Islet of Langerhans (tissue), 1 donor: ENCODE measurements around the gene FBLN7.
A peak's percentile ranks its signal among the peaks of the same experiment; 100 is the strongest.
"Not testable (repeated sequence)": the region's sequence is repeated elsewhere in the genome, so short reads cannot be mapped to it uniquely, and the experiment has no call there.

Experiments
- FAIRE-seq: peaks from one replicate; lab custom pipeline; 2011; peaks lifted over from hg19 to GRCh38; lab: Jason Lieb, UNC

The FBLN7 gene, protein sequence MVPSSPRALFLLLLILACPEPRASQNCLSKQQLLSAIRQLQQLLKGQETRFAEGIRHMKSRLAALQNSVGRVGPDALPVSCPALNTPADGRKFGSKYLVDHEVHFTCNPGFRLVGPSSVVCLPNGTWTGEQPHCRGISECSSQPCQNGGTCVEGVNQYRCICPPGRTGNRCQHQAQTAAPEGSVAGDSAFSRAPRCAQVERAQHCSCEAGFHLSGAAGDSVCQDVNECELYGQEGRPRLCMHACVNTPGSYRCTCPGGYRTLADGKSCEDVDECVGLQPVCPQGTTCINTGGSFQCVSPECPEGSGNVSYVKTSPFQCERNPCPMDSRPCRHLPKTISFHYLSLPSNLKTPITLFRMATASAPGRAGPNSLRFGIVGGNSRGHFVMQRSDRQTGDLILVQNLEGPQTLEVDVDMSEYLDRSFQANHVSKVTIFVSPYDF

DNA sequence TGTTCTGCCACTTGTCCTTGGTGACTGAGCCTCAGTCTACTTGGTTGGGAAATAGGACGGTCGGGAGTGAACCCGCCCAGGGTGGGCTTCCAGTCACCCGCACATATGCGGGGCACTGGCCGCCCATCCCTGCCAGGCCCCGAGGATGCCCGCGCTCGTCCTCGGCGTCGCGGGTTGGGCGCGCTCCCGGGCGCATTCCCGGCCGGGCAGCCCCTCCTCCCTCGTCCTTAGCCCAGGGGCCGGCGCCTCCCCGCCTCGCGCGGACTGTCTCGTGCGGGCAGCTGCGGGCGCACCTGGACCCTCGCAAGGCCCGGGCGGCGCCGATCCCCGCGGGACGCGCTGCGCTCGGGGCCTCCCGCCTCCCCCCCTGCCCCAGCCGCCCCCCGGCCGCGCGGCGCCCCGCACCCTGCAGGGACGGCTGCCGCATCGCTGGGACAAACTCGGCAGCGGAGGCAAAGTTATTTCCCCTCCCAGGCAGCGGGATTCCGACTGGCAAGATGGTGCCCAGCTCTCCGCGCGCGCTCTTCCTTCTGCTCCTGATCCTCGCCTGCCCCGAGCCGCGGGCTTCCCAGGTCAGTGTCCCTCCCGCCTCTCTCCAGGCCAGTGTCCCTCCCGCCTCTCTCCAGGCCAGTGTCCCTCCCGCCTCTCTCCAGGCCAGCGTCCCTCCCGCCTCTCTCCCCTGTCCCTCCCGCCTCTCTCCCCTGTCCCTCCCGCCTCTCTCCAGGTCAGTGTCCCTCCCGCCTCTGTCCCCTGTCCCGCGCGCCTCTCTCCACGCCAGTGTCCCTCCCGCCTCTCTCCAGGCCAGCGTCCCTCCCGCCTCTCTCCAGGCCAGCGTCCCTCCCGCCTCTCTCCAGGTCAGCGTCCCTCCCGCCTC, at the start of gene FBLN7:
FBLN7 (plus strand) TSS at position 227 of the 874 bp plus-strand sequence; CDS start at position 498, 271 bp downstream.
- FAIRE-seq = no peak

DNA sequence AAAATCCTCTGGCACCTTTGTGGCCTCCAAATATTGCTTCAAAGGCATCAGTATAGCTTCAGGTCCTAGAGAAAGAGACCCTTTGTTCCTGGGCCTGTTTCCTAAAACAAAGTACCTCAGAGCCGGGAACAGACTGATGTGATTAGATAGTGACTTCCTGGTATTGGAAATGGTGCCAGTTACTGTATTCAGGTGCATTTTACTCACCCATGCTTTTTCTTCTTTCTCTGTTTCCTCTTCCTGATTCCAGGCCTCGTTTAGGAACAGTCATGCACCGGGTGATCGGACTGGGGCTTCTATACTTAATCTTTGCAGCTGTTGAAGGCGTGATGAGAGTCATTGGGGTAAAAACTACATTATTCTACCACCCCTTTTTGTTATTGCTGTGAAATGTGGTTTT, 48.8 kb upstream of the FBLN7 start:
- no peak for FAIRE-seq

DNA sequence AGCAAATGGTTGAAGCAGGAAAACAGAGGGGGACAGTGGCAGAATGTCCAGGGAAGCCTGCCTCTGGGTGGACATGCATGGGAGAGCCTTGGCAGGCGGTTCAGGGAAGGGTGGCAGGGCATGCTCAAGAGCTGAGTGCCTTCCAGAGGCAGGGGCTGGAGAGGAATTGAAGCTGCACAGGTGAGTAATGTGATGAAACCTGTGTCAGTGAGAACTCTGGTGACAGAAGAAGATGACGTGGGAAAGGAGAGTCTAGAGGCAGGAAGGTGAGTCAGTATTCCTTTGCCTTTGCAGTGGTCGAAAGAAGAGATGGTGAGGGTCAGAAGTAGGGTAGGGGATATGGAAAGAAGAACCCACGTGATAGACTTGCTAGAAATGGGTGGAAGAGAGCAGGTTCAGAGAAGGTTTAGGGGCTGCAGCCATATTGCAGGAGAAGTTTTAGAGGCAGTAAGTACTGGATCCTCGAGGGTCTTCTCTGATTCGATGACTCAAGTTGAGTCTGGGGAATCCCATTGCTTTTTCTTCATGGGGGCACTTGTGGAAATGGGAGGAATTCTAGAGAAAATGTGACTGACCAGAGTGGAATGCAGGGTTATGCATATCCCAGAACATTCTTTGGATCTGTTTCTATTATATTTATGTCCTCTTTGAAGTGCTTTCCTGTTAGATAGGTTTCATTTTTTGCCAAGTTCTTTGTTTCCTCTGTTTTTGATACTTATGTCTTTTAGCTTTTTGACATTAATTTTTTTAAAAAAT, 45.7 kb upstream of the FBLN7 start:
- FAIRE-seq = no peak

DNA sequence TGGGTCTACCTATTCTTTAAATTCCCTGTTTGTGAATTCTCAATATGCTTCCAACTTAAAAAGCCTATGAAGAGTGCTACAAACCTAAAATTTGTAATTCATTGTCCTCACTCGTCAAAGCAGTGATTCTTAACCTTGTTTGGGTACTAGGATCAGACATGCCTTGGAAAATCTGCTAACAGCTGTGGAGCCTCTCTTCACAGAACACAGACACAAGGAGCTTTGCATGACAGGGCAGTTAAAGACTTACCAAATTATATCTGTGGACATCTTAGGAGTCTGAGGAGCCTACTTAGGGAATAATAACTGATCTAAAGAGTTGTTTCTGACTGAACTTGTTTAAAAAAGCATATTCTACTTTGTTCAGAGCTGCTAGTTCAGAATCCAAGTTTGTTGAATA, 45.0 kb upstream of the FBLN7 start:
- no peak for FAIRE-seq

DNA sequence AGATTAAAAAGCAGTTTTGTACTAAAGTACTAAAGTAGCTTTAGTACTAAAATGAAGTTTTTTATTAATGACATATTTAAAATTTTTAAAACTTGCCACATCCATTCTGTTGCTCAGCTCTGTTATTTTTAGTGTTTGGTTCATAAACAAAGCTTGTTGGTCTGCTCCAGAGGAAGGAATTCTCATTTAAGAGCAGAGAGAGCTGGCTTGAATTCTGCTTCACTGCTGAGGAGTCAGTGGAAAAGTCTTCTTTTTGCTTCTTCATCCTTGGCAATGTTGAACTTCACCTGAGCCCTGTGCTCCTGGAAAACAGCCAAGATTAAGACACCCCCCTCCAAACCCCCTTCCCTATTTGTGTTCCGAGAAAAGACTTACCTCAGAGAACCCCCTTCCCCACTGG, 42.5 kb upstream of the FBLN7 start:
- no peak for FAIRE-seq

DNA sequence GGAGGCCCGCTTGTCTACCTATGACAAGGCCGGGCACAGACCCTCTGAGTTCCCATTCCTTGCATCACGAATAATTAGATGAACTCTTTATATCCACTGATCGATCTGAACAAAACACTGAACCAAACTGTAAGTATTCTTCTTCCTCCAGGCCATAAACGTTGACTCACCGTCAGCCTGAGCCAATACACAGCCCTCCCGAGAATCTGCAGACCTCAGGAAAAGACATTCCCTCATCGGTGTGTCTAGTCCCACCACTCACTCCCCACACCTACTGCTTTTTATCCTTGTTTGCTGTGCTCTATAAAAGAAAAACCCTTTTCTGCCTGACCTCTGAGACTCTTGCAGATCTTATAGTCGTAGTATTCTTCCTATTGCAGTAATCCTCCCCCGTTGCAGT, 42.1 kb upstream of the FBLN7 start:
- FAIRE-seq = no peak

DNA sequence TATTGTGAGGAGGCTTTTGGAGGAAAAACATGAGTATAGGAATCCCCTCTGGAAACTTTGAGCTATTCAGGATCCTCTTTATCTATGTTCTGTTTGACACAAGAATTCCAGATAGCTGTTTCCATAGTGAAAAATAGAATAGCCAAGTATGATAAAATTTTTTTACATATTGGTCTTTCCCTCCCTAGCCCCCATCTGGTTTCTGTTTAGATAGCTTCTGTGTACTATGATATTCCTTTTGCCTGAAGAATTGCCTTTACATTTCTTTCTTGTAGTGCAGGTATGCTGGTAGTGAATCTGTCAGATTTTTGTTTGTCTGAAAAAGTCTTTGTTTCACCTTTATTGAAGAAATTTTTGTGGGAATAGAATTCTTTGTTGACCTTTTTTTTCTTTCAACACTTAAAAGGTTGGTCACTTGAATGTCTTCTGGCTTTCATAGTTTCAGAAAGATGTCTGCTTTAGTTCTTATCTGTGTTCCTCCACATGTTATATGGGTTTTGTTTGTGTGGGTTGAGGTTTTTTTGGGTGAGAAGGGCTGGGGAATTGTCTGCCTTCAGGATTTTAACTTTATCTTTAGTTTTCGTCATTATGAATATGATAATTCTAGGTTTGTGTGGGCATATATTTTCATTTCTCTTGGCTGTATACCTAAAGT, 29.9 kb upstream of the FBLN7 start:
- no peak for FAIRE-seq

DNA sequence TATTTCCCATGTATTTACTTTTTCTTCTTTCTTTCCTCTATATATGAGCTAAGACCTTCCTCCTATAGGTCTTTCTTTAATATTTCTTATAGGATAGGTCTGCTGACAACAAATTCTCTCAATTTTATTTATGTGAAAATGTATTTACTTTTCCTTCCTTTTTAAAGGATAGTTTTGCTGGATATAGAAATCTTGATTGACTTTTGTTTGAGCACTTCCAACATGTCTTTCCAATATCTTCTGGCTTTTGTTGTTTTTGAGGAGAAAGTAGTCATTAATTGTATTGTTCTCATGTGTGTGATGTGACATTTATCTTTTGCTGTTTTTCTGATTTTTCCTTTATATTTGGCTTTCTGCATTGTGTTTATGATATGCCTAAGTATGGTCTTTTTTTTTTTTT, 28.9 kb upstream of the FBLN7 start:
- peak; percentile 62 for FAIRE-seq

DNA sequence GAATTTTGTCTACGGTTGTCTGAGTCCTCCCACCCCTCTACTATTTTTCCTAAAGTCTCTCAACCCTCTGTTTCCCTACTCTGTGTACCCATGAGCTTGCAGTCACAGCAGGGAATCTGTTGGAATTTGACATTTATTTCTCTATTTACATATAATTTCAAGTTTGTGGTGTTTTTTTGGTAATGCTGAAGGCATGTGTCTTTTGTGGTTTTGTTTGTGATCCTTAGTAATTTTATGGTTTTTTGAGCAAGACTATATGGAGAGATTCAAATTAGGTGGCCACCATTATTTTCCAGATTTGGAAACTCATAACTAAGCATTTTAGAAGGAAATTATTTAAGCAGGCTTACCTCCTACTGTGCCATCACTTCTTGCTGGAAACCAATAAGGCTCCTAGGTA, 27.2 kb upstream of the FBLN7 start:
- no peak for FAIRE-seq

DNA sequence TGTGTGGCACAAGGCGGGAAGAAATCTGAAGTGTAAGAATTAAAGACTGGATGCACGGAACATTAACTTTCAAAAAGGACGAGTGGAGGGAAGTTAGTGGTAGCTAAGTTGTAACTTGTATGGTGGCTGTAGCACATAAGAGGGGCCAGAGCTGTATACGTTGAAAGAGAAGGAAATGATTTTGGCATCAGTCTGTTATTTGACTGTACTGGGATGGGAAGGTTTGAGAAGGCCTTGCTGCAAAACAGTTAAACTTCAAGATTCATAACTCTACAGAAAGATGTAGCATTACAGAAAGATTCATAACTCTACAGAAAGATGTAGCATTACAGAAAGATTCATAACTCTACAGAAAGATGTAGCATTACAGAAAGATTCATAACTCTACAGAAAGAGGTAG, 24.8 kb upstream of the FBLN7 start:
- not testable (repeated sequence) for FAIRE-seq

DNA sequence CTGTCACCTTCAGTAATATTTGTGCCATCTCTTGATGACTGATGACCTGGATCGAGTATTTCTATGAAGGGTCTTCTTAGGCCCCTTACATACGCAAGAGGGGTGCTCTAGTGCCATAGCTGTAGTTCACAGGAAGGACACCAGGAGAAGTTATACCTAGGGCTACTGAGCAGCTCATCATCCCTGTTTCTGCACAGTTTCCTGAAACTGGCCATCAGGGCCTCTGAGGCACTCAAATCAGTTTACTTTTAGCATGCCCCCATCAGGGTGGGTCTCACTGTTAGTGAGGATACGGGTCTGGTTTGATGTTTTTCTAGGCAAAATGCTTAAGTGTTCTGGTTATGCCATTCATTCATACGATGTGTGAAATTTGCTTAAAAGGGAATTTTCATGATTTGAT, 20.0 kb upstream of the FBLN7 start:
- no peak for FAIRE-seq

DNA sequence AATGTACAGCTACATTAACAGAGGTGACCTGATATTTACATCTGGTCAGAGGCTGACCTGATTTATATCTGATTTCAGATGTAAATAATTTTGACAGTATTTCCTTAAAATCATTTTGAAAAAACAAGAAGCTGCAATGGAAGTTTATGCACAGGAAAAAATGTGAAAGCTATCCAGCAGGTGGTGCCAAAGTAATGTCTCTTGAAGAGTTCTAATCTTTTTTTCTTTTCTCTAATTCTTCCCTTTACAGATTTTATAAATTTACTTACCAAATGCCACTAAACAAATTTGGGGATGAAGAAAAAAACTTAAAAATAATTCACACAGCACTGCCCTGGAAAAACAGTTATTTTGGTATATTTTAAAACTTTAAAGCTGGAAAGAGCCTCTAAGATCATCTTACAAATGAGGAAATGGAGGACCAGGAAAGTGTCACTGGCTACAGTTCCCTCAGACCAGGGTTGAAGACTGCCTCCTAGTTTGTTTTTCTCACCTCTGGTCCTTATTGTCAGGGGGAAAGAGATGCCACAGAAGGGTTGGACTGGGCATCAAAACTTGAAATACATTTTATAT, 16.4 kb upstream of the FBLN7 start:
- FAIRE-seq = peak; percentile 99

DNA sequence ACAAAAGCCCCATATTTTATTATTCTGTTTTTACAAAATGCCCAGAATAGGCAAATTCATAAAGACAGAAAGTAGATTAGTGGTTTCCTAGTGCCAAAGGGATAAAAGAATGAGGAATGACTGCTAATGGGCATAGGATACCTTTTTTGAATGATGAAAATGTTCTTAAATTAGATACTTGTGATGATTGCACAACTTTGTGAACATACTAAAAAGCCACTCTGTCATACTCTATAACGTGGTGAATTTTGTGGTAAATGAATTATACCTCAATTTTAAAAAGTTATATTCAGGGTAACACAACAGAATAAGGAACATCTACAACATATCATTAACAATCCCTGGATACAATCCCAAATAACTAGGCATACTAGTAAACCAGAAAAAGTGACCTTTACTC, 9.1 kb upstream of the FBLN7 start:
- no peak for FAIRE-seq

DNA sequence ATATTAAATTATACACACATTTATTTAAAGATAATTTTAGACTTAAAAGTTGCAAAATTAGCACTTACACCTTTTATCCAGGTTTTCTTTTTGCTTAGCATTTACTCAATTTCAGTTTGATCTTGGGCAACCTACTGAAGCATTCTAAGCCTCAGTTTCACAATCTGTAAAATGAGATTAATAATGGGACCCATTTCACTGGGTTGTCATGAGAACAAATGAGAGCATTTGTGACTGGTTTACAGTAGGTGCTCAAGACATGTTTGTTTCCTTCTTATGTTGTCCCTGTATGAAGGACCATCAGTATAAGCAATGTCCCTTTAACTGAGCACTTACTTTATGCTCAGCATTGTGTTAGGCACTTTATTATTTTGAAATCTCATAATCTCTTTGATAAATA, 4.8 kb upstream of the FBLN7 start:
- no peak for FAIRE-seq

DNA sequence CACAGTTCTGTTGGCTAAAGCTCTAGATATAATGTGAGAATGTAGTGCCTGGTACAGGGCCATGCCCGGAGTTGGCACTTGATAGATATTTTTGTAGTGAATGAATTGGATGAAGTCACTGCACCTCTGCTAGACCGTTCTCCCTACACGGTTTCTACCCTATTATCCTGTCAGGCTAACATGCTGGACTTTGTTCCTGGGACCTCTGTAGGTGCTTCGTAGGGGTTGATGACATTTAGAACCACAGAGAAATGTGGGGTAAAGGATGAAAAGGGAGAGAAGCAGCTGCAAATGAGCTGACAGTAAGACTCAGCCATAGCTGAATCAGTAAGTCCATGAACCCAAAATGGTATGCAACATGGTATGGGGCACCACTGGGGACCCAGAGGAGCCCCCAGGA, 4.1 kb upstream of the FBLN7 start:
- no peak for FAIRE-seq

DNA sequence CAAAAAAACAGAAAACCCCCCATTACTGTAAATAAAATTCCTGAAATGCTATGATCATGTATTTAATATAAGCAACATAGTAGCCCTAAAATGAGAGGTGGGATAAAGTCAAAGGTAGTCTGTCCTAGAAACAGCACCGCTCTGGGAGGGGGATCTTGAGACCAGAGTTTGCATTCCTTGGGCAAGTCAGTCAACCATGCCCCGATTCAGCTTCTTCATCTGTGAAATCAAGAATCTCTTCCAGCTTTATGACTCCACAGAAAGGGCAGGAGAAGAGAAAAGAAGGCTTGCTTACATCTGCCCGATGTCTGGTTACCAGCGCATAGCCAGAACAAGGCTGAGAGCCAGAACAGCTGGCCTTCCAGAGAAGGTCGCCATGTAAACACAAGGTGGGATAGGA, 2.1 kb upstream of the FBLN7 start:
- no peak for FAIRE-seq

DNA sequence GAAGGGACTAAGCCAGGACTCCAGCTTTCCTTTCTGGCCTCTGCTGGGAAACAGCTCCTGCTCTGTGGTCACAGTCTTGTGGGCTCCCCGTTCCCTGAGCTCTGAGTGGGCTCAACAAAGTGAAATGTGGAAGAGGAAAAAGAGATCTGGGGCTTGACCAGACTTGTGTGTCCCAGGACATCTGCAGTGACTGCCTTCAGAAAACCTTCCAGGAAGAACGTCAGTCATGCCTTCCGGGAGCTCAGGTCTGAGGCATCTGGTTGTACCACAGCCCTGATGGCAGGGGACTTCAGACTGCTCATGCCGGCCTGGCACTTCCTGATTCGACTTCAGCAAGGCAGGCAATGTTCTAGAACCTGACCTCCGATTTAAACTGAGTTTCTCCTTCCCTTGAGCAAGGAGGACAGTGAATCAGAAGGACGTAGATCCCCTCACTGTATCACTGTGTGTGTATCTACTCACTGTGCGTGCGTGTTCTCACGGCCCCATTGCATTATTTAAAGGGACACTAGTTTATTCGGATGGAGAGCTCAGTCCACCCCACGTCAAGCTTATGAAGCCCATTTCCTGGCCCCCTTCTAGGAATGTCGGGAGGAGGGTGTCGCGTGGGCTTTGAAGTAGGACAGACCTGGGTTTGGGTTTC, 548 bp upstream of the FBLN7 start:
- FAIRE-seq = no peak

DNA sequence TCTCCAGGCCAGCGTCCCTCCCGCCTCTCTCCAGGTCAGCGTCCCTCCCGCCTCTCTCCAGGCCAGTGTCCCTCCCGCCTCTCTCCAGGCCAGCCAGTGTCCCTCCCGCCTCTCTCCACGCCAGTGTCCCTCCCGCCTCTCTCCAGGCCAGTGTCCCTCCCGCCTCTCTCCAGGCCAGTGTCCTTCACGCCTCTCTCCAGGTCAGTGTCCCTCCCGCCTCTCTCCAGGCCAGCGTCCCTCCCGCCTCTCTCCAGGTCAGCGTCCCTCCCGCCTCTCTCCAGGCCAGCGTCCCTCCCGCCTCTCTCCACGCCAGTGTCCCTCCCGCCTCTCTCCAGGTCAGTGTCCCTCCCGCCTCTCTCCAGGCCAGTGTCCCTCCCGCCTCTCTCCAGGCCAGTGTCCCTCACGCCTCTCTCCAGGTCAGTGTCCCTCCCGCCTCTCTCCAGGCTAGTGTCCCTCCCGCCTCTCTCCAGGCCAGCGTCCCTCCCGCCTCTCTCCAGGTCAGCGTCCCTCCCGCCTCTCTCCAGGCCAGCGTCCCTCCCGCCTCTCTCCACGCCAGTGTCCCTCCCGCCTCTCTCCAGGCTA, 939 bp downstream of the FBLN7 start:
- not testable (repeated sequence) for FAIRE-seq

DNA sequence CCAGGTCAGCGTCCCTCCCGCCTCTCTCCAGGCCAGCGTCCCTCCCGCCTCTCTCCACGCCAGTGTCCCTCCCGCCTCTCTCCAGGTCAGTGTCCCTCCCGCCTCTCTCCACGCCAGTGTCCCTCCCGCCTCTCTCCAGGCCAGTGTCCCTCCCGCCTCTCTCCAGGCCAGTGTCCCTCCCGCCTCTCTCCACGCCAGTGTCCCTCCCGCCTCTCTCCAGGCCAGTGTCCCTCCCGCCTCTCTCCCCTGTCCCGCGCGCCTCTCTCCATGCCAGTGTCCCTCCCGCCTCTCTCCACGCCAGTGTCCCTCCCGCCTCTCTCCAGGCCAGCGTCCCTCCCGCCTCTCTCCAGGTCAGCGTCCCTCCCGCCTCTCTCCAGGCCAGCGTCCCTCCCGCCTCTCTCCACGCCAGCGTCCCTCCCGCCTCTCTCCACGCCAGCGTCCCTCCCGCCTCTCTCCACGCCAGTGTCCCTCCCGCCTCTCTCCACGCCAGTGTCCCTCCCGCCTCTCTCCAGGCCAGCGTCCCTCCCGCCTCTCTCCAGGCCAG, 1.5 kb downstream of the FBLN7 start:
- FAIRE-seq = not testable (repeated sequence)

DNA sequence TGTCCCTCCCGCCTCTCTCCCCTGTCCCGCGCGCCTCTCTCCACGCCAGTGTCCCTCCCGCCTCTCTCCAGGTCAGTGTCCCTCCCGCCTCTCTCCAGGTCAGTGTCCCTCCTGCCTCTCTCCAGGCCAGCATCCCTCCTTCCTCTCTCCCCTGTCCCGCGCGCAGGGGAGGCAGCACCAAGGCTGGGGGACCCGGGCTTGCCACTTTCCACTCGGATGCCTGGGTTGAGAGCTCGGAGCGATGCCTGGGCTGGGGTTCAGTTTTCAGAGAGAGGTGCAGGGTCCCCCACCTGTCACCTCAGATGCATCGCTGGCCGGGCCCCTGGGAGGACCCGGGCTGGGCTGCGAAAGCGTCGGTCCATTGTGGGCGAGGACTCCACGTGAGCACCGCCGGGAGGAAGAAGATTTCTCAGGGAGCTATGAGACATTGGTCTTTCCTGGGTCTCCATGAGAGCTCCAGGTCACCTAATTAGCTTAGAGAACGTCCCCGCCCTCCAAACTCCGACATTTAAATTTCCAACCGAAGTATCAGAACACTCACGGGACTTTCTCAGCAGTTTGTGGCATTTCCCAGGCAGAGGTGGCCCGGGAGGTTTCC, 2.1 kb downstream of the FBLN7 start:
- no peak for FAIRE-seq
